Eye (tissue), 1 donor: ENCODE data around the gene RFX5.

Source experiments
- DNase-seq: peaks from one replicate; pipeline ENCODE4 v3.0.0-alpha.2; 2015

RFX5 gene

DNA sequence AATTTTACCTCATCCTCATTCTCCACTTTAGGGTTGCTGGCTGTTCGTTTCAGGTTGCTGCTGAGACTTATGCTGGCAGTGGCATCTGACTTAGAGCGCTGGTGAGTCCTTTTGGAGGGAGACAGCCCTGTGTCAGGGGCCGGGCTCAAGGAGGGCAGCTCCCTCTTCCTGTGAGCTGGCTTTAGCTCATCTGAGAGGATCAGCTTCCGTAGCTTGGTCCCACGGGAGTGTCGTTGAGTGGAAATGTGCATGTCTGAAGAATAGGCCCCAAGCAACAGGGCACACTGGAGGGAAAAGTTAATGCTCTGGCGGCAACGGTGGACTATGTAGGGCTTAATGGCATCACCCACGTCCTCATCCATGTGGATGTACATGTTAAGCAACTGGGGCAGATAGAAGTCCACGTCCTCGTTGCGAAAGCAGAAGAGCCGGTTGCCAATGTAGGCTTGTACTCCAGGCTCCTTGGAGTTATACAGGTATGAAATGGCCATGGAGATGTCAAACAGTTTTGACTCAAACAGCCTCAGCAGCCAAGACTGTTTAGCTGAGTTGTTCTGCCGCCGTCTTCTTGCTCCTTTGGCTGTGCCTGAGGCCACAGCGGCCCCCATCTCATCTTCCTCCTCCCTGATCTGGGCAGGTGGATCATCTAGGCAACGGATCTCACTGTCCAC lies 31.4 kb downstream of the RFX5 start:
- DNase-seq = no peak

DNA sequence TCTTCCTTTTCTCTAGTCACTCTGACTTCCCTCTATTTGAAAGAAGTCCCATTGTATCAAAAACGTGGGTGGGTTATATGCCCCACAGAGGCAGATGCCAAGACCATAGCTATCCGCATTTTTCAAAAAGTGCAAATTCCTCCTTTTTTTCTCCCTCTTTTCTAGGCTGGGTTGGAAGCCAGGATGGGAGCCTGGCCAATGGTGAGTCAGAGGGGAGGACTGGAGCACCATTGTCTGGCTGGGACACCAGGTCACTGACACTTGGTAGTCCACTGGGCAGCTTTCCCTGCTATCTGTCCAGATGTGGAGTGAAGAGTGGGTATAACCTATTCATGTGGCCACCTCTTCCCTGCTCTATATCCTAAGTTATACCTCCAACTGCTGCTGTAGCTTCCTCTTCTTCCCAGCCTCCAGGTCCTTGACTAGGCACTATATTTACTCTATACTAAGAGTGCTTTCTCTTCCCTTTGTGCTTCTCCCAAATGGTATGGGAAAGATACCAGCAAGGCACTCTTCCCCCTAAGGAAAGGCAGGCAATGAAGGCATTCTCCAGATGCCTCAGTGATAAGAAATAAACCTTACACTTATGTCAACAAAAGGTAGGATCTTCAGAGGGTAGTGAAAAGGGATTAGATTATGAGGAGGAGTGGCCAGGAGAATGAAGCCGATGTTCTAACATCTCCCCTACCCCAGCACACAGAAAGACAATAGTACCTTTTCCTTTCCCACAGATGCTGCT lies 32.7 kb downstream of the RFX5 start:
- no peak for DNase-seq

GRCh38 chr1:151313501-151313900 lies 33.6 kb downstream of the RFX5 start:
- DNase-seq = no peak

DNA sequence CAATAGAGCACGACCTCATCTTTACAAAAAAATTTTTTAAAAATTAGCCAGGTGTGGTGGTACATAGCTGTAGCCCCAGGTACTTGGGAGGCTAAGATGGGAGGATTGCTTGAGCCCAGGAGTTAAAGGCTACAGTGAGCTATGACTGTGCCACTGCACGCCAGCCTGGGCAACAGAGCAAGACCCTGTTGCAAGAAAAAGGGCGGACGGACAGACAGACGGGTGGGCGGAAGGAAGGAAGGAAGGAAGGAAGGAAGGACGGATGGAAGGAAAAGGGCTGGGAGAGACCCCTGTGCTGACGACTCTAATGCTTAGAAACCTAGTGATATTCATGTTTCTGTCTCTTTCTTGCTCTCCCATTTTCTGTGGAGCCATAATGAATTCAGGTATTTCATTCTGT lies 34.2 kb downstream of the RFX5 start:
- no peak for DNase-seq

GRCh38 chr1:151312411-151312810 lies 34.6 kb downstream of the RFX5 start:
- no peak for DNase-seq

- DNase-seq = no peak
Measured at GRCh38 chr1:151311589-151312331, 35.3 kb downstream of the RFX5 start.

GRCh38 chr1:151311011-151311410 lies 36.0 kb downstream of the RFX5 start:
- DNase-seq = no peak

- peak; percentile 60 for DNase-seq
Measured at GRCh38 chr1:151309811-151310323, 37.2 kb downstream of the RFX5 start.

DNA sequence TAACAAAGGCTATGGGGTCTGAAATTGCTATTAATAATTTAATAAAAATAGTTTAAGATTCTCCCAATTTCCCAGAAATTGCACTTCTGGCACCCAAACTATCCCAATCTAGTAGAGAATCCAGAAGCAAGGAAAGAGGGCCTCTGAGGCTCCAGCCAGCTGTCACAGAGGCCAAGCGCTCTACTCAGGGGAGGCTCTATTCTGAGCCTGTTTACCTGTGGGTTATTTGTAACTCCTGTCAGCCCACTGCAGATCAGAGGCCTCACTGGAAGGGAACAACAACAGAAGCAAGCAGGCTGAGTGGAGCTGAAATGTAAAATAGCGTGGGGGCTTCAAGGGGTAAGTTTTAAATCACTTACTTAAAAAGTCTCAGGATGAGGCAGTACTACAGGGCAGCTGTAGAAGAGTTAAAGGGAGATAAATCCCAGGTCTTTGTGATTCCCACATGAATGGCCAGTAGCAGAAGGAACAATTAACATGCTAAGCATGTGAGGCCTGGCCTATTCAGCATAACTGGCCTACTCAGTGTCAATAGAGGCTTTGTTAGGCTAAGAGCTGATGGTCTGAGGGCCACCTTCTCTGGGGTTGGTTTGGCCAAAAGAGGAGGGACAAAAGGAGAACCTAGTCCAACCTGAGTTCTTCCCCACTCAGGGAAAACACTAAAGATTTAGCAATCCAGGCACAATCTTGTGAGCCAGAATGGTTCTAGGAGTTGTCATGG lies 52.1 kb downstream of the RFX5 start:
- no peak for DNase-seq

GRCh38 chr1:151293093-151293492 lies 54.0 kb downstream of the RFX5 start:
- no peak for DNase-seq

- no peak for DNase-seq
Measured at GRCh38 chr1:151292207-151293030, 54.6 kb downstream of the RFX5 start.

- DNase-seq = no peak
Measured at GRCh38 chr1:151290709-151291303, 56.2 kb downstream of the RFX5 start.
